ENCODE results near the gene DHX30.
"Not testable (repeated sequence)": the region's sequence is repeated elsewhere in the genome, so short reads cannot be mapped to it uniquely, and the experiment has no call there.

DHX30 gene
- total RNA-seq, result 122 to 128 reads per million in 2 donors

- peak; percentile 82 for DNase-seq
Measured at GRCh38 chr3:47802734-47803479, at the start of gene DHX30. DHX30 (plus strand) TSS chr3:47803138; CDS start chr3:47810684, 7,546 bp downstream.

GRCh38 chr3:47758261-47759025, 44.5 kb upstream of the DHX30 start:
- no peak for DNase-seq

- DNase-seq, result not testable (repeated sequence)
Measured at GRCh38 chr3:47760207-47760606, 42.7 kb upstream of the DHX30 start.

- no peak for DNase-seq
Measured at GRCh38 chr3:47761046-47761445, 41.9 kb upstream of the DHX30 start.

- no peak for DNase-seq
Measured at GRCh38 chr3:47762233-47762632, 40.7 kb upstream of the DHX30 start.

GRCh38 chr3:47766186-47766585, 36.8 kb upstream of the DHX30 start:
- no peak for DNase-seq

GRCh38 chr3:47772047-47772446, 30.9 kb upstream of the DHX30 start:
- no peak for DNase-seq

- DNase-seq, result no peak
Measured at GRCh38 chr3:47772788-47773187, 30.1 kb upstream of the DHX30 start.

GRCh38 chr3:47778746-47779145, 24.2 kb upstream of the DHX30 start:
- DNase-seq, result no peak

- peak; percentile 53 for DNase-seq
Measured at GRCh38 chr3:47780741-47781684, 21.9 kb upstream of the DHX30 start.

- DNase-seq, result peak; percentile 98
Measured at GRCh38 chr3:47781685-47782445, 21.1 kb upstream of the DHX30 start, which contains the start of gene SMARCC1. SMARCC1 (minus strand) TSS chr3:47781893; CDS start chr3:47781797, 96 bp downstream.

GRCh38 chr3:47782446-47783308, 20.3 kb upstream of the DHX30 start:
- no peak for DNase-seq

GRCh38 chr3:47783673-47784072, 19.3 kb upstream of the DHX30 start:
- no peak for DNase-seq

- DNase-seq, result no peak
Measured at GRCh38 chr3:47791193-47791855, 11.6 kb upstream of the DHX30 start.

GRCh38 chr3:47792699-47793098, 10.2 kb upstream of the DHX30 start:
- no peak for DNase-seq

GRCh38 chr3:47794544-47794943, 8.4 kb upstream of the DHX30 start:
- DNase-seq, result no peak

GRCh38 chr3:47799733-47800132, 3.2 kb upstream of the DHX30 start:
- no peak for DNase-seq

GRCh38 chr3:47803480-47804025, 615 bp downstream of the DHX30 start:
- no peak for DNase-seq

GRCh38 chr3:47804577-47804976, 1.6 kb downstream of the DHX30 start:
- no peak for DNase-seq

GRCh38 chr3:47813551-47814177, 10.7 kb downstream of the DHX30 start:
- DNase-seq, result no peak

All from activated gamma-delta T cell (primary cell).